HCT116 (cell line): ENCODE results near the gene SHC2. TPM values are rescaled to one million over a fixed set of nuclear protein-coding genes. Genes with fewer than 3 reads are reported as not detected.
"Not testable (repeated sequence)": the region's sequence is repeated elsewhere in the genome, so short reads cannot be mapped to it uniquely, and the experiment has no call there.

ENCODE experiments used
- ATAC-seq: fragments of 200-7000 bp; cut with Tn5 transposase; 2 replicates; pipeline ENCODE4 v1.9.1; 2020; ENCODE audit warnings: mild to moderate bottlenecking, moderate library complexity
- BruUV-seq: library from RNA; stranded (reverse); fragments of 400-500 nt; replicated peaks from 2 replicates; lab custom pipeline; 2021; lab: Mats Ljungman, UMichigan
- CTCF ChIA-PET: fragments of 300-600 bp; sonication (Branson Sonifier 250); formaldehyde crosslinking; loops from one replicate; lab custom pipeline; 2021; ENCODE audit warnings: antibody characterized with exemption; lab: Charles Lee
- POLR2A ChIA-PET: fragments of 300-600, 350-600 bp; sonication (Branson Sonifier 250); formaldehyde crosslinking; loops from one replicate; lab custom pipeline; 2021; ENCODE audit warnings: antibody characterized with exemption; lab: Charles Lee
- RAD21 ChIA-PET, 2 experiments: fragments of 300-600 bp; sonication (Branson Sonifier 250); formaldehyde crosslinking; loops; one replicate each; lab custom pipeline; 2023; ENCODE audit warnings: low total read pairs in 2 of 2; ENCODE audit not compliant: uncharacterized antibody in 2 of 2, unreplicated experiment in 2 of 2, low non-redundant PET in 1 of 2; lab: Charles Lee
- DNase-seq: peaks from one replicate; pipeline ENCODE4 v3.0.0-alpha.2; 2010; ENCODE audit warnings: low read depth, low spot score
- H2AFZ ChIP-seq: fragments of 200-600 bp; shearing (Covaris generic), sonication (generic); 2 replicates; pipeline ENCODE4 v1.6.1; 2017; ENCODE audit warnings: low read depth, mixed run types, mixed read lengths, antibody characterized with exemption, low read length; ENCODE audit not compliant: poor library complexity, severe bottlenecking
- H3K27ac ChIP-seq: 2 replicates; pipeline ENCODE4 v1.5.1; 2012; ENCODE audit warnings: low read depth, low read length
- H3K27me3 ChIP-seq: fragments of 200-600 bp; sonication (generic); 2 replicates; pipeline ENCODE4 v1.6.1; 2016; ENCODE audit warnings: mixed run types, low read length, mixed read lengths; ENCODE audit not compliant: insufficient read depth
- H3K36me3 ChIP-seq, 2 experiments: fragments of 200-500 bp in 1 of 2; fragments of 200-600 bp in 1 of 2; sonication (Bioruptor generic) in 1 of 2; sonication (generic) in 1 of 2; 2 replicates each; pipeline versions ENCODE4 v1.5.1 to v1.6.1; 2014 to 2016; ENCODE audit warnings: low read length in 2 of 2, inconsistent platforms in 1 of 2, mixed read lengths in 1 of 2, mixed run types in 1 of 2; ENCODE audit not compliant: insufficient read depth in 2 of 2, control insufficient read depth in 1 of 2
- H3K4me1 ChIP-seq, 2 experiments: fragments of 200-600 bp in 1 of 2; sonication (generic) in 1 of 2; 2 replicates each; pipeline versions ENCODE4 v1.5.1 to v1.6.1; 2012 to 2017; ENCODE audit warnings: low read length in 2 of 2, inconsistent platforms in 1 of 2, mild to moderate bottlenecking in 1 of 2, mixed read lengths in 1 of 2, mixed run types in 1 of 2, moderate library complexity in 1 of 2; ENCODE audit not compliant: insufficient read depth in 2 of 2, control insufficient read depth in 1 of 2
- H3K4me2 ChIP-seq: fragments of 200-600 bp; sonication (generic); 2 replicates; pipeline ENCODE4 v1.6.1; 2017; ENCODE audit warnings: mixed run types, low read length, mixed read lengths
- H3K4me3 ChIP-seq, 2 experiments: fragments of 200-600 bp in 1 of 2; sonication (generic) in 1 of 2; replicated peaks in 1 of 2; 2 replicates each; pipeline ENCODE4 v1.5.1; 2011 to 2016; ENCODE audit warnings: low read length in 2 of 2, control low read depth in 1 of 2, low read depth in 1 of 2, mild to moderate bottlenecking in 1 of 2, mixed read lengths in 1 of 2, mixed run types in 1 of 2
- H3K79me2 ChIP-seq: fragments of 200-600 bp; sonication (generic); 2 replicates; pipeline ENCODE4 v1.6.1; 2017; ENCODE audit warnings: mild to moderate bottlenecking, mixed run types, low read length, moderate library complexity, mixed read lengths; ENCODE audit not compliant: insufficient read depth
- H3K9ac ChIP-seq: fragments of 200-600 bp; sonication (generic); 2 replicates; pipeline ENCODE4 v1.6.1; 2016; ENCODE audit warnings: low read length, mixed read lengths
- H3K9me2 ChIP-seq: fragments of 200-600 bp; sonication (generic), shearing (Covaris generic); 2 replicates; pipeline ENCODE4 v1.6.1; 2017; ENCODE audit warnings: mixed run types, mild to moderate bottlenecking, moderate library complexity; ENCODE audit not compliant: insufficient read depth
- H3K9me3 ChIP-seq, 2 experiments: fragments of 200-500 bp in 1 of 2; fragments of 200-600 bp in 1 of 2; sonication (Bioruptor generic) in 1 of 2; sonication (generic) in 1 of 2; 2 replicates each; pipeline ENCODE4 v1.6.1; 2014 to 2017; ENCODE audit warnings: low read length in 2 of 2, mixed read lengths in 2 of 2, inconsistent platforms in 1 of 2, low read depth in 1 of 2, mild to moderate bottlenecking in 1 of 2, mixed run types in 1 of 2, moderate library complexity in 1 of 2; ENCODE audit not compliant: control insufficient read depth in 1 of 2, insufficient read depth in 1 of 2
- H4K20me1 ChIP-seq: fragments of 200-600 bp; sonication (generic), shearing (Covaris generic); 2 replicates; pipeline ENCODE4 v1.6.1; 2017; ENCODE audit warnings: mixed run types, mild to moderate bottlenecking, moderate library complexity; ENCODE audit not compliant: insufficient read depth
- EGR1 ChIP-seq: IDR thresholded peaks from 2 replicates; pipeline ENCODE4 v1.6.1; 2012; ENCODE audit warnings: low read depth
- EZH2phosphoT487 ChIP-seq: fragments of 200-600 bp; IDR thresholded peaks from 2 replicates; pipeline ENCODE4 v1.6.1; 2018; ENCODE audit warnings: antibody characterized with exemption, borderline replicate concordance
- FOSL1 ChIP-seq: IDR thresholded peaks from 2 replicates; pipeline ENCODE4 v1.6.1; 2012; ENCODE audit warnings: low read depth
- POLR2A ChIP-seq: IDR thresholded peaks from 2 replicates; pipeline ENCODE4 v1.7.0; 2011; ENCODE audit warnings: borderline replicate concordance; ENCODE audit not compliant: insufficient read depth, insufficient read length; ENCODE audit errors: extremely low read depth
- YY1 ChIP-seq: IDR thresholded peaks from 2 replicates; pipeline ENCODE4 v1.6.1; 2011; ENCODE audit warnings: low read length, low read depth, moderate library complexity, mild to moderate bottlenecking; ENCODE audit not compliant: insufficient replicate concordance; ENCODE audit errors: extremely low read depth
- intact Hi-C: fragments of 100-400 bp; cut with micrococcal nuclease; formaldehyde crosslinking; loops from 2 replicates; pipeline ENCODE4 v1.10.0; 2022
- total RNA-seq: library from RNA; stranded (reverse); gene quantifications from one replicate; pipeline ENCODE4 v1.2.1, GENCODE V29; 2021; ENCODE audit not compliant: unreplicated experiment
- TF ChIP-seq, protein P1 (sequence below): IDR thresholded peaks from 2 replicates; pipeline ENCODE4 v1.6.1; 2012

Gene SHC2
- total RNA-seq, 1 experiment from 2014 or later: 2.5 TPM

DNA sequence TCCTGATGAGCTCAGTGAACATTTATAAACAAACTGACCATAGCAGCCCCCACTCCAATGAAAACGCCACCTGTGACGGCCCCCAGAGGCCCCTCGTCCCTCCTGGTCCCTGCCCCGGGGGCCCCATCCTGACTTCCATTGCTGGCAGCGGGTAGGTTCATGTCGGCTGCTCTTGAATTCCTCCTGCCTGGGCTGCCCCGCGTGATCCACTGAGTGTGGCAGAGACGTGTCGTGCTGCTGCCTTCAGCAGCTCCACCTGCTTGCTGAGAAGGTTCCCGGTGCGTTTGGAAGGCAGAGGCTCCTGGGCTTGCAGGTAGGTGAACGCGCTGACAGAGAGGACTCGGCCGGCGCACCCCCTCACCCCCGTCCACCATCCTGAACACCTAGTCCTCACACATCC, 63.5 kb downstream of the SHC2 start:
- Histone ChIP-seq H3K9me3 (peaks cover 0 to 9% of the 10 kb centered on the region in 2 experiments; a peak in 1 of 4 replicates), H3K9me2 (no peaks in the 10 kb centered on the region), H3K79me2 (no peaks in the 10 kb centered on the region), H3K36me3 (no peaks in the 10 kb centered on the region), H4K20me1 (no peaks in the 10 kb centered on the region)
- TF ChIP-seq FOSL1 (no peak), POLR2A (no peak), EZH2phosphoT487 (no peak), YY1 (no peak)
- TF ChIP-seq, all 23 proteins: peak for 0
- BruUV-seq: no TSS peak
- RAD21 ChIA-PET: no interaction called here
- Histone ChIP-seq H3K4me2 (no peak overlapping the region), H3K4me3 (no peak overlapping the region), H3K27ac (no peak overlapping the region), H3K27me3 (no peaks in the 10 kb centered on the region), H2AFZ (no peak overlapping the region), H3K9ac (no peak overlapping the region), H3K4me1 (no peaks in the 10 kb centered on the region)
- POLR2A ChIA-PET: no interaction called here
- no peak for ATAC-seq
- intact Hi-C loops: no loop called here
- CTCF ChIA-PET: no interaction called here
- DNase-seq: no peak

DNA sequence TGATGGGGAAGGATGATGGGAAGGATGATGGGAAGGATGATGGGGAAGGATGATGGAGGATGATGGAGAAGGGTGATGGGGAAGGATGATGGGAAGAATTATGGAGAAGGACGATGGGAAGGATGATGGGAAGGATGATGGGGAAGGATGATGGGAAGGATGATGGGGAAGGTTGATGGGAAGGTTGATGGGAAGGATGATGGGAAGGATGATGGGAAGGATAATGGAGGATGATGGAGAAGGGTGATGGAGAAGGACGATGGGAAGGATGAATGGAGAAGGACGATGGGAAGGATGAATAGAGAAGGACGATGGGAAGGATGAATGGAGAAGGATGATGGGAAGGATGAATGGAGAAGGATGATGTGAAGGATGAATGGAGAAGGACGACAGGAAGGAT, 65.4 kb downstream of the SHC2 start:
- intact Hi-C loops: no loop called here
- H3K27ac ChIP-seq: no peak overlapping the region
- no peaks in the 10 kb centered on the region for H3K9me2 ChIP-seq
- H3K4me2 ChIP-seq: no peak overlapping the region
- TF ChIP-seq, protein P1, sequence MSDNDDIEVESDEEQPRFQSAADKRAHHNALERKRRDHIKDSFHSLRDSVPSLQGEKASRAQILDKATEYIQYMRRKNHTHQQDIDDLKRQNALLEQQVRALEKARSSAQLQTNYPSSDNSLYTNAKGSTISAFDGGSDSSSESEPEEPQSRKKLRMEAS: no peak
- no peak for TF ChIP-seq EGR1
- no peaks in the 10 kb centered on the region for H4K20me1 ChIP-seq
- ChIA-PET RAD21 (no interaction called here), POLR2A (no interaction called here), CTCF (no interaction called here)
- DNase-seq (no peak), ATAC-seq (no peak)
- no peak overlapping the region for H3K9ac ChIP-seq
- no peak overlapping the region for H3K4me3 ChIP-seq
- no TSS peak for BruUV-seq
- peaks cover 0 to 9% of the 10 kb centered on the region in 2 experiments; a peak in 1 of 4 replicates for H3K9me3 ChIP-seq
- no peaks in the 10 kb centered on the region for H3K36me3 ChIP-seq
- no peaks in the 10 kb centered on the region for H3K79me2 ChIP-seq
- no peak overlapping the region for H2AFZ ChIP-seq
- no peaks in the 10 kb centered on the region for H3K4me1 ChIP-seq
- no peaks in the 10 kb centered on the region for H3K27me3 ChIP-seq

DNA sequence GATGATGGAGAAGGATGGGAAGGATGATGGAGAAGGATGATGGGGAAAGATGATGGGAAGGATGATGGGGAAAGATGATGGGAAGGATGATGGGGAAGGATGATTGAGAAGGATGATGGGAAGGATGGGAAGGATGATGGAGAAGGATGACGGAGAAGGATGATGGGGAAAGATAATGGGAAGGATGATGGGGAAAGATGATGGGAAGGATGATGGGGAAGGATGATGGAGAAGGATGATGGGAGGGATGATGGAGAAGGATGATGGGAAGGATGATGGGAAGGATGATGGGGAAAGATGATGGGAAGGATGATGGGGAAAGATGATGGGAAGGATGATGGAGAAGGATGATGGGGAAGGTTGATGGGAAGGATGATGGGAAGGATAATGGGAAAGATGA, 66.0 kb downstream of the SHC2 start:
- H3K27ac ChIP-seq, H3K4me1 ChIP-seq, H4K20me1 ChIP-seq, H3K4me2 ChIP-seq, ATAC-seq, H3K79me2 ChIP-seq, H3K9me3 ChIP-seq, H3K4me3 ChIP-seq, BruUV-seq, H3K36me3 ChIP-seq, CTCF ChIA-PET, RAD21 ChIA-PET, H3K27me3 ChIP-seq, H3K9me2 ChIP-seq, H3K9ac ChIP-seq, intact Hi-C loops, H2AFZ ChIP-seq, POLR2A ChIA-PET, DNase-seq: not testable (repeated sequence)

DNA sequence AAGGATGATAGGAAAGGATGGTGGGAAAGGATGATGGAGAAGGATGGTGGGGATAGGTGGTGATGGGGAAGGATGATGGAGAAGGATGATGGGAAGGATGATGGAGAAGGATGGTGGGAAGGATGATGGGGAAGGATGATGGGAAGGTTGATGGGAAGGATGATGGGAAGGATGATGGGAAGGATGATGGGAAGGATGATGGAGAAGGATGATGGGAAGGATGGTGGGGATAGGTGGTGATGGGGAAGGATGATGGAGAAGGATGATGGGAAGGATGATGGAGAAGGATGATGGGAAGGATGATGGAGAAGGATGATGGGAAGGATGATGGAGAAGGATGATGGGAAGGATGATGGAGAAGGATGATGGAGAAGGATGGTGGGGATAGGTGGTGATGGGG, 67.3 kb downstream of the SHC2 start:
- RAD21 ChIA-PET, H3K4me1 ChIP-seq, H3K9me2 ChIP-seq, DNase-seq, H3K4me3 ChIP-seq, H4K20me1 ChIP-seq, H2AFZ ChIP-seq, POLR2A ChIA-PET, H3K9ac ChIP-seq, H3K4me2 ChIP-seq, H3K27ac ChIP-seq, H3K9me3 ChIP-seq, H3K36me3 ChIP-seq, CTCF ChIA-PET, ATAC-seq, H3K27me3 ChIP-seq, intact Hi-C loops, BruUV-seq, H3K79me2 ChIP-seq: not testable (repeated sequence)
